K562 (cell line): ENCODE results near the gene AGO3. TPM values are rescaled to one million over a fixed set of nuclear protein-coding genes. Genes with fewer than 3 reads are reported as not detected.

ENCODE experiments used
- ATAC-seq: fragments of 200-7000 bp; cut with Tn5 transposase; 3 replicates; pipeline ENCODE4 v1.9.1; 2020; ENCODE audit warnings: moderate library complexity
- BruUV-seq: library from RNA; stranded (reverse); fragments of 400-500 nt; replicated peaks from 2 replicates; lab custom pipeline; 2021; lab: Mats Ljungman, UMichigan
- CTCF ChIA-PET: fragments of 300-600 bp; formaldehyde crosslinking; extraction: SDS; loops from one replicate; lab custom pipeline; 2021; ENCODE audit warnings: low intra/inter-chr PET ratio; lab: Yijun Ruan, JAX
- POLR2A ChIA-PET: fragments of 300-600, 350-650 bp; sonication (Branson Sonifier 250); formaldehyde crosslinking; extraction: SDS; loops from one replicate; lab custom pipeline; 2021; ENCODE audit warnings: antibody characterized with exemption, inconsistent platforms; lab: Yijun Ruan, JAX
- DNase-seq, 4 experiments: peaks; one replicate each; pipeline versions ENCODE4 v3.0.0 to v3.0.0-alpha.2; 2011 to 2018; ENCODE audit warnings: low spot score in 3 of 4, mixed read lengths in 3 of 4; ENCODE audit errors: extremely low read depth in 1 of 4
- FAIRE-seq: peaks from 2 replicates; lab custom pipeline; 2011; peaks lifted over from hg19 to GRCh38; lab: Jason Lieb, UNC
- H2AFZ ChIP-seq: 2 replicates; pipeline ENCODE4 v1.6.0; 2011; ENCODE audit warnings: low read depth, low read length, control low read depth, inconsistent platforms
- H3K27ac ChIP-seq: fragments of 200-600 bp; 3 replicates; pipeline ENCODE4 v1.8.0; 2011; ENCODE audit warnings: low read depth, mild to moderate bottlenecking, control low read depth, inconsistent platforms, low read length, moderate library complexity, mixed read lengths; ENCODE audit errors: extremely low read depth
- H3K27me3 ChIP-seq, 2 experiments: fragments of 300-600 bp in 1 of 2; 2 replicates in 1 of 2; 3 replicates in 1 of 2; pipeline versions ENCODE4 v1.6.0 to v1.8.0; 2011; ENCODE audit warnings: inconsistent platforms in 2 of 2, low read length in 2 of 2, mild to moderate bottlenecking in 1 of 2, mixed read lengths in 1 of 2, moderate library complexity in 1 of 2; ENCODE audit not compliant: control insufficient read depth in 2 of 2, insufficient read depth in 2 of 2
- H3K36me3 ChIP-seq: fragments of 300-600 bp; 3 replicates; pipeline ENCODE4 v1.8.0; 2011; ENCODE audit warnings: mild to moderate bottlenecking, low read length, inconsistent platforms; ENCODE audit not compliant: control insufficient read depth, insufficient read depth
- H3K4me1 ChIP-seq, 2 experiments: fragments of 200-600 bp in 1 of 2; replicated peaks in 1 of 2; 2 replicates in 1 of 2; 3 replicates in 1 of 2; pipeline versions ENCODE4 v1.5.1 to v1.8.0; 2011; ENCODE audit warnings: inconsistent platforms in 2 of 2, low read length in 2 of 2, mild to moderate bottlenecking in 1 of 2, mixed read lengths in 1 of 2, moderate library complexity in 1 of 2; ENCODE audit not compliant: control insufficient read depth in 2 of 2, insufficient read depth in 2 of 2
- H3K4me2 ChIP-seq: 2 replicates; pipeline ENCODE4 v1.6.1; 2011; ENCODE audit warnings: low read length, control low read depth, inconsistent platforms, mixed read lengths; ENCODE audit not compliant: insufficient read depth
- H3K4me3 ChIP-seq: fragments of 200-600 bp; sonication (generic), shearing (Covaris generic); 2 replicates; pipeline ENCODE4 v1.5.1; 2016; ENCODE audit warnings: control low read depth, inconsistent platforms
- H3K79me2 ChIP-seq: fragments of 200-600 bp; 3 replicates; pipeline ENCODE4 v1.8.0; 2011; ENCODE audit warnings: low read length, inconsistent platforms; ENCODE audit not compliant: control insufficient read depth, insufficient read depth
- H3K9ac ChIP-seq, 2 experiments: 2 replicates each; pipeline versions ENCODE4 v1.6.0 to v1.6.1; 2011; ENCODE audit warnings: low read depth in 2 of 2, low read length in 2 of 2, control low read depth in 1 of 2, inconsistent platforms in 1 of 2, mild to moderate bottlenecking in 1 of 2, mixed read lengths in 1 of 2; ENCODE audit not compliant: insufficient read depth in 1 of 2
- H3K9me1 ChIP-seq: one replicate; pipeline ENCODE4 v1.6.0; 2011; ENCODE audit warnings: inconsistent platforms, mild to moderate bottlenecking, low read length, moderate library complexity; ENCODE audit not compliant: control insufficient read depth, insufficient read depth
- H3K9me3 ChIP-seq: replicated peaks from 2 replicates; pipeline ENCODE4 v1.5.1; 2011; ENCODE audit warnings: low read depth, low read length, inconsistent platforms; ENCODE audit not compliant: control insufficient read depth, insufficient read depth
- H4K20me1 ChIP-seq: replicated peaks from 2 replicates; pipeline ENCODE4 v1.6.1; 2011; ENCODE audit warnings: low read length, inconsistent platforms, mixed read lengths; ENCODE audit not compliant: control insufficient read depth, insufficient read depth
- ARID2 ChIP-seq: fragments of 450-650 bp; IDR thresholded peaks from 2 replicates; pipeline ENCODE4 v1.6.1; 2017; ENCODE audit warnings: antibody characterized with exemption, mild to moderate bottlenecking
- CTBP1 ChIP-seq: fragments of 450-650 bp; IDR thresholded peaks from 2 replicates; pipeline ENCODE4 v1.6.1; 2016; ENCODE audit warnings: borderline replicate concordance
- GATA2 ChIP-seq: sonication (generic); formaldehyde crosslinking; IDR thresholded peaks from 2 replicates; pipeline ENCODE4 v1.4.0; 2020; ENCODE audit warnings: mild to moderate bottlenecking, missing genetic modification reagents
- KLF1 ChIP-seq: fragments of 450-650 bp; IDR thresholded peaks from 2 replicates; pipeline ENCODE4 v1.6.1; 2016; ENCODE audit warnings: missing genetic modification characterization, missing compliant biosample characterization
- NFE2 ChIP-seq: IDR thresholded peaks from 2 replicates; pipeline ENCODE4 v1.6.1; 2014; ENCODE audit warnings: antibody characterized with exemption, low read depth
- POLR3G ChIP-seq: IDR thresholded peaks from 2 replicates; pipeline ENCODE4 v1.6.1; 2011; ENCODE audit not compliant: insufficient read length, insufficient replicate concordance; ENCODE audit errors: extremely low read depth
- PPARD ChIP-seq: fragments of 250-450 bp; sonication (Bioruptor Pico); IDR thresholded peaks from 2 replicates; pipeline ENCODE4 v1.8.0; 2022; ENCODE audit warnings: inconsistent platforms, mild to moderate bottlenecking, moderate library complexity
- ZNF146 ChIP-seq: IDR thresholded peaks from one replicate; pipeline ENCODE4 v1.6.1; 2018; ENCODE audit warnings: missing compliant biosample characterization; ENCODE audit not compliant: unreplicated experiment
- ZNF217 ChIP-seq: sonication (generic); formaldehyde crosslinking; IDR thresholded peaks from 2 replicates; pipeline ENCODE4 v1.8.0; 2022; ENCODE audit warnings: mild to moderate bottlenecking, missing genetic modification reagents
- WGBS: fragments of 100-300 bp; shearing (Covaris generic); methylation state at CpG from one replicate; pipeline ENCODE4 v1.1.6; 2016; ENCODE audit warnings: low coverage, mixed read lengths; ENCODE audit not compliant: insufficient coverage; ENCODE audit errors: missing lambda C conversion rate; 5-methylcytosine and 5-hydroxymethylcytosine counted together
- in situ Hi-C: fragments of 300-500 bp; cut with MboI; formaldehyde crosslinking; loops from 4 replicates; pipeline ENCODE4 v1.15.0; 2018; ENCODE audit warnings: inconsistent platforms, mixed read lengths
- intact Hi-C: fragments of 100-400 bp; cut with micrococcal nuclease; formaldehyde crosslinking; loops from 2 replicates; pipeline ENCODE4 v1.14.2; 2022
- polyA plus RNA-seq, 8 experiments: library from polyadenylated mRNA; depleted of rRNA in 4 of 8; stranded (reverse) in 5 of 8; unstranded in 3 of 8; fragments of >200 nt; fragmentation: Nextera tagmentation in 2 of 8; fragmentation: Illumina TruSeq in 1 of 8; extraction: Ambion mirVana in 2 of 8; extraction: Trizol in 1 of 8; gene quantifications; 2 replicates each; pipeline versions ENCODE4 v1.2.1 to v1.2.3, GENCODE V29; 2011 to 2014; ENCODE audit warnings: inconsistent platforms in 1 of 8, missing spikeins in 1 of 8
- total RNA-seq, 7 experiments: library from RNA; depleted of rRNA in 6 of 7; stranded (reverse); fragments of >200 nt in 6 of 7; fragmentation: Illumina TruSeq in 2 of 7; extraction: Trizol in 2 of 7; gene quantifications; 2 replicates each; pipeline versions ENCODE4 v1.2.1 to v1.2.3, GENCODE V29; 2011 to 2021; ENCODE audit warnings: low replicate concordance in 1 of 7
- TF ChIP-seq, protein P1 (sequence below): IDR thresholded peaks from 2 replicates; pipeline ENCODE4 v1.6.1; 2012; ENCODE audit warnings: low read depth, low read length, improper control_type of control experiment, borderline replicate concordance

Gene AGO3
- total and polyA plus RNA-seq, 9 of the 15 experiments (the other 6 are each of a cell fraction or from before 2014, with no cell fraction given), result 4.5 to 41.5 (median 22.7) TPM

DNA sequence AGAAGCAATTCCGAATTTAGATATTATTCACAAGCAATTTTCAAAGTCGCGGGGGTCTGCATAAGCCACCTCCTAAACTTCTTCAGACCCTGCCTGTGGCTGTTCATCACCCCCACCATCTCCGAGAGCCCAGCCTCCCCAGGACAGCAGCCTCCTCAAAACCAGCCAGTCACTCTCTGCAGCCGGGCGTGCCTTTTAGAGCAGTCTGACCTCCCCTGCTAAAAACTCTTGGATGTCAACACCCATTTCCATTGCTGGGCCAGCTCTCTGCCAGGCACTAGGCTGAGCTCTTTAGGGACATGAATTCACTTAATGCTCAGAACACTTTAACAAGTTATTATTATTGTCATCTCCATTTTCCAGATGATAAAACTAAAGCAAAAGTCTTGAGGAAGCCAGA lies 169.5 kb downstream of the AGO3 start:
- ChIA-PET POLR2A (interaction anchor here (0.6 kb wide), 1 partner anchor 1682 kb away, joined by 4 read pairs; no protein-coding TSS in a partner anchor), CTCF (interaction anchor here (0.5 to 5.7 kb wide), 13 partner anchors 26 to 550 kb away, joined by 3 to 116 read pairs (median 7); partner anchors contain the start of genes MAP7D1 and TRAPPC3)
- ATAC-seq (no peak; the same call in 2 of the 3 replicates), DNase-seq (no peak), FAIRE-seq (peak; percentile 75)
- Histone ChIP-seq H3K27ac (no peak overlapping the region), H3K27me3 (no peaks in the 10 kb centered on the region), H3K9me1 (no peaks in the 10 kb centered on the region), H3K9ac (no peak overlapping the region; a peak in 1 of 4 replicates), H2AFZ (peak overlapping the region; percentile 92), H3K36me3 (peaks cover 8% of the 10 kb centered on the region; the same call in 1 of the 3 replicates), H3K79me2 (no peaks in the 10 kb centered on the region), H3K4me3 (no peak overlapping the region), H4K20me1 (no peaks in the 10 kb centered on the region), H3K4me2 (peak overlapping the region; percentile 82), H3K4me1 (peaks cover 0 to 36% of the 10 kb centered on the region in 2 experiments; a peak in 3 of 5 replicates), H3K9me3 (no peaks in the 10 kb centered on the region)
- no TSS peak for BruUV-seq
- WGBS, result 24% methylated on average over 6 of the region's 6 CpGs
- TF ChIP-seq CTBP1, result no peak
- 0 out of 2 replicates have a peak, but pooled peaks have one; percentile 2 for TF ChIP-seq GATA2 (CRISPR knock-in tag)
- peak; percentile 37; the same call in 1 of the 2 replicates for TF ChIP-seq NFE2
- in situ Hi-C loops, result loop anchor here (5.0 kb wide), 2 partner anchors 187 to 322 kb away; no protein-coding TSS in a partner anchor
- intact Hi-C loops, result loop anchor here (1.0 to 2.0 kb wide), 4 partner anchors 34 to 320 kb away; no protein-coding TSS in a partner anchor

DNA sequence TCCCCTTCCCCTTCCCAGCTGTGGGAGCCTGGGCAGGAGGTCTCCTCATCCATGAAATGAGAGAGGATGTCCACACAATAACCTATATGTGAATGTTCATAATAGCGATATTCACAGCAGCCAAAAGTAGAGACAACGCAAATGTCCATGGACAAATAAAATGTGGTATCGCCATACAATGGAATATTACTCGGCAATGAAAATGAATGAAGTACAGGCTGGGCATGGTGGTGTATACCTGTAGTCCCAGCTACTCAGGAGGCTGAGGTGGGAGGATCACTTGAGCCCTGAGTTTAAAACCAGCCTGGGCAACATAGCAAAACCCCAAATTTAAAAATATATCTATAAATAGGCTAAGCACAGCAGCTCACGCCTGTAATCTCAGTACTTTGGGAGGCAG lies 170.6 kb downstream of the AGO3 start:
- Histone ChIP-seq H3K27ac (no peak overlapping the region), H3K9me1 (no peaks in the 10 kb centered on the region), H3K4me1 (peaks cover 0 to 40% of the 10 kb centered on the region in 2 experiments; a peak in 3 of 5 replicates), H3K4me2 (no peak overlapping the region), H2AFZ (no peak overlapping the region), H4K20me1 (no peaks in the 10 kb centered on the region), H3K9ac (no peak overlapping the region), H3K4me3 (no peak overlapping the region), H3K27me3 (no peaks in the 10 kb centered on the region), H3K36me3 (no peaks in the 10 kb centered on the region)
- FAIRE-seq (no peak), DNase-seq (no peak), ATAC-seq (no peak)
- ChIA-PET CTCF (interaction anchor here (0.6 to 5.7 kb wide), 4 partner anchors 34 to 222 kb away, joined by 3 to 116 read pairs (median 81); partner anchors contain the start of gene EVA1B), POLR2A (interaction anchor here (0.9 to 1.1 kb wide), 2 partner anchors 16 to 30 kb away, joined by 3 to 5 read pairs; no protein-coding TSS in a partner anchor)
- no TSS peak for BruUV-seq
- in situ Hi-C loops, result loop anchor here (5.0 kb wide), 2 partner anchors 186 to 321 kb away; no protein-coding TSS in a partner anchor
- 69% methylated on average over 5 of the region's 5 CpGs for WGBS
- no peak for TF ChIP-seq ARID2
- TF ChIP-seq POLR3G, result no peak
- TF ChIP-seq ZNF146 (CRISPR knock-in tag), result peak; percentile 91
- TF ChIP-seq ZNF217 (CRISPR knock-in tag), result no peak
- no peak for TF ChIP-seq KLF1 (tag)
- no peak for TF ChIP-seq PPARD (CRISPR knock-in tag)
- TF ChIP-seq, protein P1, sequence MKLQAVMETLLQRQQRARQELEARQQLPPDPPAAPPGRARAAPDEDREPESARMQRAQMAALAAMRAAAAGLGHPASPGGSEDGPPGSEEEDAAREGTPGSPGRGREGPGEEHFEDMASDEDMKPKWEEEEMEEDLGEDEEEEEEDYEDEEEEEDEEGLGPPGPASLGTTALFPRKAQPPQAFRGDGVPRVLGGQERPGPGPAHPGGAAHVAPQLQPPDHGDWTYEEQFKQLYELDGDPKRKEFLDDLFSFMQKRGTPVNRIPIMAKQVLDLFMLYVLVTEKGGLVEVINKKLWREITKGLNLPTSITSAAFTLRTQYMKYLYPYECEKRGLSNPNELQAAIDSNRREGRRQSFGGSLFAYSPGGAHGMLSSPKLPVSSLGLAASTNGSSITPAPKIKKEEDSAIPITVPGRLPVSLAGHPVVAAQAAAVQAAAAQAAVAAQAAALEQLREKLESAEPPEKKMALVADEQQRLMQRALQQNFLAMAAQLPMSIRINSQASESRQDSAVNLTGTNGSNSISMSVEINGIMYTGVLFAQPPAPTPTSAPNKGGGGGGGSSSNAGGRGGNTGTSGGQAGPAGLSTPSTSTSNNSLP, result no peak
- TF ChIP-seq, all 486 proteins: peak for 1
- Histone ChIP-seq H3K79me2 (no peaks in the 10 kb centered on the region), H3K9me3 (no peaks in the 10 kb centered on the region)
- intact Hi-C loops, result loop anchor here (2.0 kb wide), 1 partner anchor 319 kb away; no protein-coding TSS in a partner anchor
